CD4-positive, alpha-beta T cell (primary cell): ENCODE results near the gene PTCD3. TPM values are rescaled to one million over a fixed set of nuclear protein-coding genes. Genes with fewer than 3 reads are reported as not detected.

Source experiments
- ATAC-seq: fragments of 200-7000 bp; cut with Tn5 transposase; one replicate; pipeline ENCODE4 v1.10.0; 2022; ENCODE audit warnings: mild to moderate bottlenecking; ENCODE audit not compliant: poor library complexity
- CTCF ChIA-PET: fragments of 350-600 bp; sonication (Branson Sonifier 250); formaldehyde crosslinking; loops from one replicate; lab custom pipeline; 2021; ENCODE audit warnings: antibody characterized with exemption, inconsistent platforms; lab: Charles Lee
- POLR2A ChIA-PET: fragments of 350-600 bp; sonication (Branson Sonifier 250); formaldehyde crosslinking; loops from one replicate; lab custom pipeline; 2021; ENCODE audit warnings: antibody characterized with exemption, inconsistent platforms; lab: Charles Lee
- DNase-seq, 14 experiments: peaks; one replicate each; pipeline ENCODE4 v3.0.0-alpha.2; 2013 to 2020; ENCODE audit warnings: mixed read lengths in 2 of 14
- H3K27ac ChIP-seq, 2 donors: one replicate each; pipeline versions ENCODE4 v1.5.1 to v1.7.0; 2013; ENCODE audit warnings: low read length in 2 of 2, low read depth in 1 of 2, mild to moderate bottlenecking in 1 of 2
- H3K27me3 ChIP-seq, 2 experiments: 1 replicate in 1 of 2; 2 replicates in 1 of 2; pipeline versions ENCODE4 v1.6.1 to v1.7.0; 2013; ENCODE audit warnings: low read length in 2 of 2, control low read depth in 1 of 2, mild to moderate bottlenecking in 1 of 2, moderate library complexity in 1 of 2; ENCODE audit not compliant: insufficient read depth in 2 of 2, control insufficient read depth in 1 of 2
- H3K36me3 ChIP-seq: one replicate; pipeline ENCODE4 v1.6.1; 2013; ENCODE audit warnings: low read length, control low read depth; ENCODE audit not compliant: insufficient read depth
- H3K4me1 ChIP-seq: one replicate; pipeline ENCODE4 v1.6.1; 2013; ENCODE audit warnings: low read length, control low read depth; ENCODE audit not compliant: insufficient read depth
- H3K4me3 ChIP-seq: one replicate; pipeline ENCODE4 v1.5.1; 2013; ENCODE audit warnings: mild to moderate bottlenecking, low read length, moderate library complexity
- H3K9me3 ChIP-seq, 2 experiments: 1 replicate in 1 of 2; 2 replicates in 1 of 2; pipeline versions ENCODE4 v1.6.1 to v1.7.0; 2013; ENCODE audit warnings: low read length in 2 of 2, mild to moderate bottlenecking in 2 of 2, control low read depth in 1 of 2, moderate library complexity in 1 of 2; ENCODE audit not compliant: control insufficient read depth in 1 of 2, insufficient read depth in 1 of 2
- H3K27ac Mint-ChIP-seq: one replicate; pipeline ENCODE4 v1.8.0; 2020; ENCODE audit warnings: mixed read lengths
- H3K27me3 Mint-ChIP-seq: one replicate; pipeline ENCODE4 v1.8.0; 2021; ENCODE audit warnings: mixed read lengths
- H3K36me3 Mint-ChIP-seq: one replicate; pipeline ENCODE4 v1.8.0; 2021; ENCODE audit warnings: low read depth, mixed read lengths
- H3K4me1 Mint-ChIP-seq: one replicate; pipeline ENCODE4 v1.8.0; 2021; ENCODE audit warnings: low read depth, mixed read lengths
- H3K4me3 Mint-ChIP-seq: one replicate; pipeline ENCODE4 v1.8.0; 2020; ENCODE audit warnings: mild to moderate bottlenecking, mixed read lengths
- H3K9me3 Mint-ChIP-seq: one replicate; pipeline ENCODE4 v1.8.0; 2020; ENCODE audit warnings: mixed read lengths
- CTCF ChIP-seq: fragments of 200-600 bp; IDR thresholded peaks from one replicate; pipeline ENCODE4 v1.8.0; 2022; ENCODE audit warnings: antibody characterized with exemption, mild to moderate bottlenecking
- intact Hi-C, 2 experiments: fragments of 100-400 bp; cut with DNase I in 1 of 2; cut with micrococcal nuclease in 1 of 2; formaldehyde crosslinking; loops; one replicate each; pipeline versions ENCODE4 v1.15.1 to v1.9.0; 2023 to 2025; cut with DNase I, micrococcal nuclease
- total RNA-seq, 174 experiments: library from RNA in 2 of 174; stranded (reverse) in 2 of 174; gene quantifications; one replicate each; pipeline ENCODE4 v1.2.3 and lab custom pipeline; 2021 to 2026

The PTCD3 gene
- total RNA-seq, 2 experiments from 2014 or later, result 154 to 161 TPM

- Histone ChIP-seq H3K4me1 (peaks cover 16% of the 10 kb centered on the region), H3K36me3 (peaks cover 30% of the 10 kb centered on the region), H3K27ac (no peak overlapping the region), H3K27me3 (no peaks in the 10 kb centered on the region), H3K9me3 (no peaks in the 10 kb centered on the region), H3K4me3 (peak overlapping the region; percentile 80)
- H3K27ac Mint-ChIP-seq, result peak overlapping the region; percentile 95
- H3K36me3 Mint-ChIP-seq, result peaks cover 57% of the 10 kb centered on the region
- no peak for TF ChIP-seq CTCF
- no peaks in the 10 kb centered on the region for H3K9me3 Mint-ChIP-seq
- no peaks in the 10 kb centered on the region for H3K27me3 Mint-ChIP-seq
- H3K4me1 Mint-ChIP-seq, result peaks cover 60% of the 10 kb centered on the region
- ATAC-seq (no peak), DNase-seq (no peak)
- intact Hi-C loops, result loop anchor here (2.0 to 10.0 kb wide), 6 partner anchors 70 to 1948 kb away; partner anchors contain the start of genes KDM3A (in 1 of the 2), KRCC1 (in 1 of the 2), MAT2A (in 1 of the 2) and RNF103 (in 1 of the 2)
- ChIA-PET CTCF (interaction anchor here (0.6 to 2.6 kb wide), 4 partner anchors 27 to 280 kb away, joined by 3 to 11 read pairs (median 8); partner anchors contain the start of gene ST3GAL5), POLR2A (interaction anchor here (1.0 to 2.8 kb wide), 11 partner anchors 11 to 781 kb away, joined by 3 to 43 read pairs (median 9); partner anchors contain the start of genes IMMT and KDM3A)
- peak overlapping the region; percentile 89 for H3K4me3 Mint-ChIP-seq
Measured at GRCh38 chr2:86107031-86107430, 996 bp downstream of the PTCD3 start.

GRCh38 chr2:86118130-86118529, 12.1 kb downstream of the PTCD3 start:
- CTCF ChIA-PET, result no interaction called here
- no peaks in the 10 kb centered on the region for H3K4me1 ChIP-seq

GRCh38 chr2:86123328-86123925, 17.4 kb downstream of the PTCD3 start:
- H3K27me3 Mint-ChIP-seq, result no peaks in the 10 kb centered on the region
- no peaks in the 10 kb centered on the region for H3K4me1 Mint-ChIP-seq
- H3K36me3 Mint-ChIP-seq, result peaks cover 98% of the 10 kb centered on the region
- ATAC-seq (no peak), DNase-seq (no peak)
- no peak overlapping the region for H3K4me3 Mint-ChIP-seq
- CTCF ChIA-PET, result no interaction called here
- H3K27me3 ChIP-seq, result no peaks in the 10 kb centered on the region
- POLR2A ChIA-PET, result no interaction called here
- H3K4me3 ChIP-seq, result no peak overlapping the region
- no peak overlapping the region for H3K27ac ChIP-seq
- no peak overlapping the region for H3K27ac Mint-ChIP-seq
- no peaks in the 10 kb centered on the region for H3K9me3 ChIP-seq
- H3K4me1 ChIP-seq, result no peaks in the 10 kb centered on the region
- intact Hi-C loops, result no loop called here
- no peaks in the 10 kb centered on the region for H3K9me3 Mint-ChIP-seq
- peaks cover 97% of the 10 kb centered on the region for H3K36me3 ChIP-seq
- TF ChIP-seq CTCF, result no peak

More at GRCh38 chr2:86118130-86118529, 12.1 kb downstream of the PTCD3 start:
- no peaks in the 10 kb centered on the region for H3K27me3 Mint-ChIP-seq
- TF ChIP-seq CTCF, result no peak
- no peak overlapping the region for H3K27ac Mint-ChIP-seq
- Histone ChIP-seq H3K27ac (no peak overlapping the region), H3K4me3 (no peak overlapping the region), H3K9me3 (no peaks in the 10 kb centered on the region), H3K36me3 (peaks cover 94% of the 10 kb centered on the region), H3K27me3 (no peaks in the 10 kb centered on the region)
- H3K36me3 Mint-ChIP-seq, result peaks cover 94% of the 10 kb centered on the region
- no peak for ATAC-seq
- H3K9me3 Mint-ChIP-seq, result no peaks in the 10 kb centered on the region
- intact Hi-C loops, result no loop called here
- no peak overlapping the region for H3K4me3 Mint-ChIP-seq
- DNase-seq, result no peak
- POLR2A ChIA-PET, result interaction anchor here (2.0 kb wide), 1 partner anchor 12 kb away, joined by 8 read pairs; the partner anchor contains the start of genes POLR1A and PTCD3
- peaks cover 8% of the 10 kb centered on the region for H3K4me1 Mint-ChIP-seq
